HG03159 (cell line): ENCODE results near the gene POU6F1.
"Not testable (repeated sequence)": the region's sequence is repeated elsewhere in the genome, so short reads cannot be mapped to it uniquely, and the experiment has no call there.

Experiments used
- ATAC-seq: cut with Tn5 transposase; IDR thresholded peaks from one replicate; pipeline ENCODE4 v1.9.1; 2021; ENCODE audit warnings: mild to moderate bottlenecking, moderate library complexity; ENCODE audit not compliant: unreplicated experiment

Gene POU6F1

GRCh38 chr12:51227962-51228361, 10.1 kb upstream of the POU6F1 start:
- no peak for ATAC-seq

- not testable (repeated sequence) for ATAC-seq
These were observed 9.2 kb upstream of the POU6F1 start for GRCh38 chr12:51227112-51227511.

GRCh38 chr12:51225771-51226170, 7.9 kb upstream of the POU6F1 start:
- no peak for ATAC-seq

- no peak for ATAC-seq
These were observed 7.4 kb upstream of the POU6F1 start for GRCh38 chr12:51225234-51225633.

GRCh38 chr12:51224625-51225024, 6.8 kb upstream of the POU6F1 start:
- ATAC-seq, result no peak

GRCh38 chr12:51222461-51222860, 4.6 kb upstream of the POU6F1 start:
- ATAC-seq, result no peak

GRCh38 chr12:51219857-51220256, 2.0 kb upstream of the POU6F1 start:
- ATAC-seq, result not testable (repeated sequence)

- ATAC-seq, result no peak
These were observed 1.5 kb upstream of the POU6F1 start for GRCh38 chr12:51219322-51219721.

- ATAC-seq, result no peak
These were observed 822 bp upstream of the POU6F1 start for GRCh38 chr12:51218607-51219161.

GRCh38 chr12:51217133-51217967, 512 bp downstream of the POU6F1 start:
- peak; percentile 32 for ATAC-seq

GRCh38 chr12:51216642-51217041, 1.2 kb downstream of the POU6F1 start:
- ATAC-seq, result no peak

GRCh38 chr12:51214895-51215294, 3.0 kb downstream of the POU6F1 start:
- no peak for ATAC-seq

- no peak for ATAC-seq
These were observed 7.0 kb downstream of the POU6F1 start for GRCh38 chr12:51210690-51211395.

- ATAC-seq, result no peak
These were observed 8.6 kb downstream of the POU6F1 start for GRCh38 chr12:51209259-51209658.

- ATAC-seq, result no peak
These were observed 9.7 kb downstream of the POU6F1 start for GRCh38 chr12:51208016-51208660.

- no peak for ATAC-seq
These were observed 12.5 kb downstream of the POU6F1 start for GRCh38 chr12:51205350-51205749.

- no peak for ATAC-seq
These were observed 15.1 kb downstream of the POU6F1 start for GRCh38 chr12:51202718-51203117.

- no peak for ATAC-seq
These were observed 17.1 kb downstream of the POU6F1 start for GRCh38 chr12:51200806-51201205.

- ATAC-seq, result no peak
These were observed 17.7 kb downstream of the POU6F1 start for GRCh38 chr12:51200156-51200555.

GRCh38 chr12:51199366-51199945, 18.4 kb downstream of the POU6F1 start:
- no peak for ATAC-seq
